ENCODE measurements around the gene CMSS1. TPM values are rescaled to one million over a fixed set of nuclear protein-coding genes. Genes with fewer than 3 reads are reported as not detected.

Gene CMSS1
- total RNA-seq, 1 donor from 2014 or later = 28.4 TPM

DNA sequence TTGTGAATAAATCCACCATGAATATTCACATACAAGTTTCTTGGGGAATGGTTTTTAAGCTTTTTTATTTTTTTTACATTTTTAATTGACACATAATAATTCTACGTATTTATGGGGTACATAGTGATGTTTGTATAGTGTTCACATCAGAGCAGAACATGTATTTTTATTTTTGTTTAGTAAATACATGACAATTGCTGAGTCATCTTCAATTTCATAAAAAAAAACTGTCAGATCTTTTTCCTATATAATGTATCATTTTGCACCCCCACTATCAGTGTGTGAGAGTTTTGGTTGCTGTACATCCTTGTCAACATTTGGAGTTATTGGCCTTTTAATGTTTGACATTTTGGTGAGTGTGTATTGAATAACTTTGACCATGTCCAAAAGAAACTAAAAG lies 336.5 kb downstream of the CMSS1 start:
- DNase-seq (ENCODE audit: low read depth) = no peak
- TF ChIP-seq, protein P1, sequence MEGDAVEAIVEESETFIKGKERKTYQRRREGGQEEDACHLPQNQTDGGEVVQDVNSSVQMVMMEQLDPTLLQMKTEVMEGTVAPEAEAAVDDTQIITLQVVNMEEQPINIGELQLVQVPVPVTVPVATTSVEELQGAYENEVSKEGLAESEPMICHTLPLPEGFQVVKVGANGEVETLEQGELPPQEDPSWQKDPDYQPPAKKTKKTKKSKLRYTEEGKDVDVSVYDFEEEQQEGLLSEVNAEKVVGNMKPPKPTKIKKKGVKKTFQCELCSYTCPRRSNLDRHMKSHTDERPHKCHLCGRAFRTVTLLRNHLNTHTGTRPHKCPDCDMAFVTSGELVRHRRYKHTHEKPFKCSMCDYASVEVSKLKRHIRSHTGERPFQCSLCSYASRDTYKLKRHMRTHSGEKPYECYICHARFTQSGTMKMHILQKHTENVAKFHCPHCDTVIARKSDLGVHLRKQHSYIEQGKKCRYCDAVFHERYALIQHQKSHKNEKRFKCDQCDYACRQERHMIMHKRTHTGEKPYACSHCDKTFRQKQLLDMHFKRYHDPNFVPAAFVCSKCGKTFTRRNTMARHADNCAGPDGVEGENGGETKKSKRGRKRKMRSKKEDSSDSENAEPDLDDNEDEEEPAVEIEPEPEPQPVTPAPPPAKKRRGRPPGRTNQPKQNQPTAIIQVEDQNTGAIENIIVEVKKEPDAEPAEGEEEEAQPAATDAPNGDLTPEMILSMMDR (conservative IDR thresholded peaks at IDR 0.05; ENCODE audit: low read depth, low read length) = no peak
- no peak overlapping the region for H3K4me3 ChIP-seq (ENCODE audit: low read depth, low read length)

DNA sequence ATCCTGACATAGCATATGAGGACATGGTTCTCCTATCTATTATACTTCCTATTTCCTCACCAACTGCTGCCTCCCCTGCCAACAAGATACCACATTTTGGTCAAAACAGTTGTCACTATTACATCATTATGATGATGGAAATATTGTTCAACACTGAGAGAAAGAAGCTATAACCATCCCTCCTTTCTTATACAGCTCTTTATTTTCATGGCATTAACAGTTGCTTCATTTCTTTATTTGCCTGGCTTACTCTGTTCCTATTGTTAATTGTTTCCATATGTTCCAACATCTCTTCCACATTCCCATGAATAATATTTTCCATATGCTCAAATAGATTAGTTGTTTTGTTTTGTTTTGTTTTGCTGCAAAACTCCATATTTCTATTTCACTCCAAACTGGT lies 337.5 kb downstream of the CMSS1 start:
- TF ChIP-seq, protein P1 (conservative IDR thresholded peaks at IDR 0.05; ENCODE audit: low read depth, low read length) = no peak
- no peak for DNase-seq (ENCODE audit: low read depth)
- no peak overlapping the region for H3K4me3 ChIP-seq (ENCODE audit: low read depth, low read length)

DNA sequence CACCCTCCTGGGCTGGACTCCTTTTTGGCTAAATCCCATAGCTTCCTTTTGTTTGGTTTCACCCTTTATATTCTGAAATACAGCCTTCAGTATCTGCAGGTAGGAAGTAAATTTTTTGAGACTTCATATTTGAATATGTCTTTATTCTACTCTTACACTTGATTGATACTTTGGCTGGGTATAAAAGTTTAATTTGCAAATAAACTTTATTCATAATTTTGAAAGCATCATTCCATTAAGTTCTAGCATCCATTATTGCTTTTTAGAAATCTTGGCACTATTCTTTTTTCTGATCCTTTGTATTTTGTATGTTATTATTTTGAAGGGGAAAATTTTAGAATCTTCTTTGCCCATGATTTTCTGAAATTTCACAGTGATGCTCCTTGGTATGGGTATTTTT lies 337.9 kb downstream of the CMSS1 start:
- no peak for DNase-seq (ENCODE audit: low read depth)
- TF ChIP-seq, protein P1 (conservative IDR thresholded peaks at IDR 0.05; ENCODE audit: low read depth, low read length) = no peak
- no peak overlapping the region for H3K4me3 ChIP-seq (ENCODE audit: low read depth, low read length)

DNA sequence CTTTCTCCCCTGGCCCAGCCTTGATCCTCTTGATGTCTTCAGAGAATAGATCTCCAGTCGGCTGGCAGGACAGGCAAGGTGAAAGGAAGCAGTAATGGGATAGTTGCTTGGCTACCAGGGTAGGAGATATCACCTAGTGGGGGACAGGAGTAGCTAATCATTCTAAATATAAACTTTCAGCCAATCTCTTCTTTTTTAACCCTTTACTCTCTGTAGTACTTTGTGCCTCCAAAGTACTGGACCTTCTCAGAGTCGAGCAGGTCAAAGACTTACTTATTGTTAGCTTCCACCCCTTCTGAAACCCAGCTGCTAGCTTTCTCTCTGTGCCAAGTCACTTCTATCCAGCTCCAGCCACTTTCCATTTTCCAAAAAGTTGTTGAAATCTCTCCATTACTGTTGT lies 340.0 kb downstream of the CMSS1 start:
- H3K4me3 ChIP-seq (ENCODE audit: low read depth, low read length) = no peak overlapping the region
- TF ChIP-seq, protein P1 (conservative IDR thresholded peaks at IDR 0.05; ENCODE audit: low read depth, low read length) = no peak
- DNase-seq (ENCODE audit: low read depth) = no peak

DNA sequence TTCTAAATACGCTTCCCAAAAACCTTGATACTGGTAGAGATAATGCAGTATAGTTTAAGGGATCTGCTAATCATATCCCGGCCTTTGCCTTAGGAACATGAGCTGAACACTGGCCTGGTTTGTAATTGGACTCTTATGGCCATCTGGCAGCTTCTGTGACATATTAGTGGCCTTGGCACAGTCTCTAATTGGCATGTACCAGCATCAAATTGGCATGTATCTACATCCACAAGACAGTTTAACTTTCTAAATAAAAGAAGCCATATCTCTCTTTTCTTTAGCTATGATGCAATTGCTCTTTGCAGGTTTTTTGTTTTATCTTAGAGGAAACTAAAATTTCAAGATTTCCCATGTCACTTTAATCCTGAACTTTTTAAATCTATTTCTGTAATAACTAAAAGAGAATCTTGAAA lies 341.3 kb downstream of the CMSS1 start:
- no peak overlapping the region for H3K4me3 ChIP-seq (ENCODE audit: low read depth, low read length)
- DNase-seq (ENCODE audit: low read depth) = no peak
- TF ChIP-seq, protein P1 (conservative IDR thresholded peaks at IDR 0.05; ENCODE audit: low read depth, low read length) = no peak

DNA sequence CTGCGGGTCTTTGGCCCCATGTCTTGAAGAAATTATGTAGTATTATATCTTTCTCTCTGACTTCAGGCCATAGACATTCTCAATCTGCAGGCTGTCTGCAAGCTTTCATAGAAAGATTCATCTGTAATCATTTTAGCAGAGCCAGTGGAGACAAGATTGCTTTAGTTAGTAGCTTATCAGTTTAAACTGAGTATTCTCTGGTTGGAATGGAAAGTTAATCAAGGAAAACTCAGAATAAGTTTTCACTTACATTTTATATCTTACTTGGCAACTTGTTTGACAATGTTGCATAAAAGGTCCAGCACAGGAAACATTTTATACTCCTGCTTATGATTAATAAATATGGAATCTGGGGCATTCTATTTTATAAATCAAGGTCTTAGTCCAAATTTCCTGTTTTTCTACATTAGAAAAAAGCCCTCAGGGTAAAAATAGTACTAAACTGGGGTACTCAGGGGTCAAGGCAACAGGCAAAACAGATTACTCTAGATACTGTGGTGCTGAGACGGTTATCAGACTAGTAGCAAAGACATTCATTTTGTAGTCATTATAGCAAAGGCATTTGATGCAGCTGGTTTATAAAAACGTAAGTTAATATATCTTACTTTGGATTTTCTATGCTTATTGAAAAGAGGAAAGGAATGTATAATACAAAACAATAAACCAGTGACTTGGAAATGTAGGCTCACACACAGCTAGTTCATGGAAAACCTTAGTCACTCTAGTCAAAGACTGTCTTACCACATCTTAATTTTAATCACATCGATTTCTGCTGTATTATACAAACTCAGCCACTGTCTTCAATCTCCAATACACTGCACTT lies 341.9 kb downstream of the CMSS1 start:
- TF ChIP-seq, protein P1 (conservative IDR thresholded peaks at IDR 0.05; ENCODE audit: low read depth, low read length) = no peak
- no peak for DNase-seq (ENCODE audit: low read depth)
- no peak overlapping the region for H3K4me3 ChIP-seq (ENCODE audit: low read depth, low read length)

DNA sequence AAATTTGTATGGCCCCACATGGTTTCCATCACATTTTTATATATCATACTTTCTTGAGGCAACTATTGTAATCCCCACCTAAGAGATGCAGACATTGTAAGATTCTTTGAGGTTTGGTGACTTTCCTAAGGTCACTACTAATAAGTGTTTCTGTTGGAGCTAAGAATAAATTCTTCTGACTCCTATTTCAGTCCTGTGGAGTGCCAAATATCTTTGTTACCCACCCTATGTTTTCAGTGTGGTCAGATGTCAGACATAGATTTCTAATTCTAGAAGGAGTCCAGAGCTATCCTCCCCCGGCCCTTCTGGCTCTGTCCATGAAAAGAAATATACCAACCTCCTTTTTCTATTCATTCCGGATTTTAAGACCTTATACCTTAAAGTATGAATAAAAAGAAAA lies 342.9 kb downstream of the CMSS1 start:
- H3K4me3 ChIP-seq (ENCODE audit: low read depth, low read length) = no peak overlapping the region
- DNase-seq (ENCODE audit: low read depth) = no peak
- TF ChIP-seq, protein P1 (conservative IDR thresholded peaks at IDR 0.05; ENCODE audit: low read depth, low read length) = no peak

Data from epithelial cell of proximal tubule (primary cell).